Neural progenitor cell (in vitro differentiated cells): ENCODE data around the gene MCCD1.

Experiments
- CTCF ChIP-seq: fragments of 200-600 bp; sonication (generic); IDR thresholded peaks from 2 replicates; pipeline ENCODE4 v1.5.1; 2017; ENCODE audit warnings: antibody characterized with exemption, mild to moderate bottlenecking
- EZH2 ChIP-seq: fragments of 200-600 bp; sonication (generic); IDR thresholded peaks from 2 replicates; pipeline ENCODE4 v1.6.1; 2017; ENCODE audit warnings: antibody characterized with exemption, mild to moderate bottlenecking, moderate library complexity

- TF ChIP-seq CTCF (no peak), EZH2 (no peak)
Measured at GRCh38 chr6:31495580-31495979, 33.2 kb upstream of the MCCD1 start.
